Activated CD4-positive, CD25-positive, alpha-beta regulatory T cell treated with anti-CD3 and anti-CD28 coated beads, Interleukin-2, amount 50 U/mL, for 16 hours (primary cell): ENCODE measurements around the gene STEAP1B.
A peak's percentile ranks its signal among the peaks of the same experiment; 100 is the strongest.
"Not testable (repeated sequence)": the region's sequence is repeated elsewhere in the genome, so short reads cannot be mapped to it uniquely, and the experiment has no call there.

Source experiments
- DNase-seq: peaks from one replicate; pipeline ENCODE4 v3.0.0-alpha.2; 2020; ENCODE audit warnings: low read depth, low spot score

The STEAP1B gene

GRCh38 chr7:22499044-22499443 lies 944 bp downstream of the STEAP1B start:
- no peak for DNase-seq

GRCh38 chr7:22496912-22497311 lies 3.1 kb downstream of the STEAP1B start:
- DNase-seq: not testable (repeated sequence)

GRCh38 chr7:22496296-22496888 lies 3.6 kb downstream of the STEAP1B start:
- DNase-seq: not testable (repeated sequence)

GRCh38 chr7:22493160-22493925 lies 6.6 kb downstream of the STEAP1B start:
- not testable (repeated sequence) for DNase-seq

GRCh38 chr7:22488643-22489462 lies 11.1 kb downstream of the STEAP1B start:
- DNase-seq: peak; percentile 24

- DNase-seq: no peak
Observed at GRCh38 chr7:22487978-22488642, 11.9 kb downstream of the STEAP1B start.

GRCh38 chr7:22486597-22486996 lies 13.4 kb downstream of the STEAP1B start:
- no peak for DNase-seq

GRCh38 chr7:22485189-22485588 lies 14.8 kb downstream of the STEAP1B start:
- DNase-seq: no peak

GRCh38 chr7:22482503-22482902 lies 17.5 kb downstream of the STEAP1B start:
- DNase-seq: no peak

- no peak for DNase-seq
Observed at GRCh38 chr7:22481726-22482125, 18.3 kb downstream of the STEAP1B start.

- DNase-seq: no peak
Observed at GRCh38 chr7:22480523-22481075, 19.4 kb downstream of the STEAP1B start.

- DNase-seq: no peak
Observed at GRCh38 chr7:22477876-22478450, 22.0 kb downstream of the STEAP1B start.

- DNase-seq: no peak
Observed at GRCh38 chr7:22477262-22477661, 22.7 kb downstream of the STEAP1B start.

GRCh38 chr7:22476824-22477223 lies 23.2 kb downstream of the STEAP1B start:
- no peak for DNase-seq

- no peak for DNase-seq
Observed at GRCh38 chr7:22474645-22475044, 25.3 kb downstream of the STEAP1B start.

GRCh38 chr7:22470981-22471380 lies 29.0 kb downstream of the STEAP1B start:
- DNase-seq: no peak

GRCh38 chr7:22469371-22470143 lies 30.4 kb downstream of the STEAP1B start:
- no peak for DNase-seq

- DNase-seq: no peak
Observed at GRCh38 chr7:22468609-22469008, 31.4 kb downstream of the STEAP1B start.

- DNase-seq: no peak
Observed at GRCh38 chr7:22464299-22464698, 35.7 kb downstream of the STEAP1B start.

- DNase-seq: no peak
Observed at GRCh38 chr7:22460363-22460988, 39.5 kb downstream of the STEAP1B start.
